ENCODE results near the gene ECE1.

ECE1 gene

GRCh38 chr1:21267191-21268077 lies 22.8 kb downstream of the ECE1 start:
- no peaks in the 10 kb centered on the region for H3K27me3 ChIP-seq (ENCODE audit: insufficient read depth, low read length)
- H3K9ac ChIP-seq (ENCODE audit: low read length): no peak overlapping the region
- no peak overlapping the region for H2AFZ ChIP-seq (ENCODE audit: low read length)
- TF ChIP-seq EZH2 (IDR thresholded peaks at IDR 0.05; ENCODE audit: borderline replicate concordance, low read length) (no peak), CTCF (IDR thresholded peaks at IDR 0.05; ENCODE audit: low read length) (no peak)
- no peaks in the 10 kb centered on the region for H3F3A ChIP-seq (ENCODE audit: insufficient read depth, low read length)
- no peaks in the 10 kb centered on the region for H4K20me1 ChIP-seq (ENCODE audit: insufficient read depth, low read length)
- H3K4me1 ChIP-seq (ENCODE audit: insufficient read depth, low read length, severe bottlenecking): no peaks in the 10 kb centered on the region
- no peaks in the 10 kb centered on the region for H3K9me2 ChIP-seq (ENCODE audit: low read depth, low read length)
- no peak overlapping the region for H3K27ac ChIP-seq (ENCODE audit: low read depth, low read length, poor library complexity, severe bottlenecking)
- no peaks in the 10 kb centered on the region for H3K79me2 ChIP-seq (ENCODE audit: insufficient read depth, low read length)
- H3K9me3 ChIP-seq (ENCODE audit: low read length): peaks cover 4% of the 10 kb centered on the region; the same call in 1 of the 2 replicates
- no peak overlapping the region for H3K4me2 ChIP-seq (ENCODE audit: low read length)
- no peak overlapping the region for H3K4me3 ChIP-seq (ENCODE audit: low read depth, low read length, poor library complexity, severe bottlenecking)
- H3K36me3 ChIP-seq (ENCODE audit: insufficient read depth, low read length): peaks cover 44% of the 10 kb centered on the region

- TF ChIP-seq CTCF (IDR thresholded peaks at IDR 0.05; ENCODE audit: low read length) (no peak), EZH2 (IDR thresholded peaks at IDR 0.05; ENCODE audit: borderline replicate concordance, low read length) (no peak)
- no peaks in the 10 kb centered on the region for H3F3A ChIP-seq (ENCODE audit: insufficient read depth, low read length)
- H3K27ac ChIP-seq (ENCODE audit: low read depth, low read length, poor library complexity, severe bottlenecking): no peak overlapping the region
- H3K36me3 ChIP-seq (ENCODE audit: insufficient read depth, low read length): peaks cover 38% of the 10 kb centered on the region
- H3K9ac ChIP-seq (ENCODE audit: low read length): no peak overlapping the region
- no peaks in the 10 kb centered on the region for H3K27me3 ChIP-seq (ENCODE audit: insufficient read depth, low read length)
- H3K4me3 ChIP-seq (ENCODE audit: low read depth, low read length, poor library complexity, severe bottlenecking): no peak overlapping the region
- H3K4me1 ChIP-seq (ENCODE audit: insufficient read depth, low read length, severe bottlenecking): no peaks in the 10 kb centered on the region
- H3K4me2 ChIP-seq (ENCODE audit: low read length): no peak overlapping the region
- H3K79me2 ChIP-seq (ENCODE audit: insufficient read depth, low read length): no peaks in the 10 kb centered on the region
- no peaks in the 10 kb centered on the region for H4K20me1 ChIP-seq (ENCODE audit: insufficient read depth, low read length)
- H3K9me2 ChIP-seq (ENCODE audit: low read depth, low read length): no peaks in the 10 kb centered on the region
- H3K9me3 ChIP-seq (ENCODE audit: low read length): peaks cover 4% of the 10 kb centered on the region; the same call in 1 of the 2 replicates
- H2AFZ ChIP-seq (ENCODE audit: low read length): no peak overlapping the region
Measured at GRCh38 chr1:21266119-21266774, 24.0 kb downstream of the ECE1 start.

- no peaks in the 10 kb centered on the region for H3K79me2 ChIP-seq (ENCODE audit: insufficient read depth, low read length)
- no peak overlapping the region for H3K27ac ChIP-seq (ENCODE audit: low read depth, low read length, poor library complexity, severe bottlenecking)
- H3K4me2 ChIP-seq (ENCODE audit: low read length): no peak overlapping the region
- H2AFZ ChIP-seq (ENCODE audit: low read length): no peak overlapping the region
- H4K20me1 ChIP-seq (ENCODE audit: insufficient read depth, low read length): no peaks in the 10 kb centered on the region
- peaks cover 38% of the 10 kb centered on the region for H3K36me3 ChIP-seq (ENCODE audit: insufficient read depth, low read length)
- no peaks in the 10 kb centered on the region for H3K9me2 ChIP-seq (ENCODE audit: low read depth, low read length)
- H3K27me3 ChIP-seq (ENCODE audit: insufficient read depth, low read length): no peaks in the 10 kb centered on the region
- TF ChIP-seq CTCF (IDR thresholded peaks at IDR 0.05; ENCODE audit: low read length) (no peak), EZH2 (IDR thresholded peaks at IDR 0.05; ENCODE audit: borderline replicate concordance, low read length) (no peak)
- no peak overlapping the region for H3K4me3 ChIP-seq (ENCODE audit: low read depth, low read length, poor library complexity, severe bottlenecking)
- H3K9me3 ChIP-seq (ENCODE audit: low read length): peaks cover 4% of the 10 kb centered on the region; the same call in 1 of the 2 replicates
- H3K9ac ChIP-seq (ENCODE audit: low read length): no peak overlapping the region
- no peaks in the 10 kb centered on the region for H3F3A ChIP-seq (ENCODE audit: insufficient read depth, low read length)
- no peaks in the 10 kb centered on the region for H3K4me1 ChIP-seq (ENCODE audit: insufficient read depth, low read length, severe bottlenecking)
Measured at GRCh38 chr1:21265644-21266043, 24.6 kb downstream of the ECE1 start.
